Measurements from ENCODE around the gene NACC2. TPM values are rescaled to one million over a fixed set of nuclear protein-coding genes. Genes with fewer than 3 reads are reported as not detected.
"Not testable (repeated sequence)": the region's sequence is repeated elsewhere in the genome, so short reads cannot be mapped to it uniquely, and the experiment has no call there.

NACC2 gene
- total RNA-seq, 2 experiments from 2014 or later, result 8.1 to 8.5 TPM

DNA sequence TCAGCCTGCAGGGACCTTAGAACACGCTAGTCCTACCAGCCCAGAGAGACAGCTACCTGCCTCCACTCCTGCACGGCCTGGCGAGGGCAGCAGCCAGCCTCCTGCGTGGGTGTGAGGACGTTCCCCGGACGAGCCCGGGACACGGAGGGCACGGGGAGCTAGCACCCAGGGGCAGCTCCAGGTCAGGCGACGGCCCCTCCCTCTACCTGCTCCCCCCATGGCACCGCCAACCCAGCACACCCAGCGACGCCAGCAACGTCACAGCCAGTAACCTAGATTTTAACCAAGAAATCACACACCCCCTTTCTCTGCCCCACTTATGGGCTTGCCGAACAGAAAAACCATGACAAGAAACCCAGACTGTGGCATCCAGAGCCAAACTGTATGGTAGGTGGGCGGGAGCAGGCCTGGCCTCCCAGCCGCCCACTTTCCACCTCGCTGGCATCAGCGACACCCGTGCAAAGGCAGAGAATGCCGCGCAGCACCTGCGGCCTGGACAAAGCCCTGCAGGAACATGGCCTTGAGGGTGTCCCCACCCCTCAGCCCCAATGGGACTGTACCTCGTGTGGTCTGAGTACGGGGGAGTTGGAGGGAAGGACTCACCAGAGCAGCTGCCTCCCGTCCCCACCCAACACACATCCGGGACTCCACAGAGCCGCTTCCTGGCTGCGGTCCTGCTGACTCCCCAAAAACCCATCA is 47.9 kb downstream of the NACC2 start:
- no peak overlapping the region for H3K27ac Mint-ChIP-seq
- no peak overlapping the region for H3K4me3 Mint-ChIP-seq
- H3K27me3 Mint-ChIP-seq, result no peaks in the 10 kb centered on the region
- H3K4me1 Mint-ChIP-seq (ENCODE audit: low read depth), result peaks cover 4% of the 10 kb centered on the region
- ChIA-PET POLR2A (no interaction called here), CTCF (no interaction called here)
- peaks cover 2% of the 10 kb centered on the region for H3K36me3 Mint-ChIP-seq
- no peaks in the 10 kb centered on the region for H3K9me3 Mint-ChIP-seq
- no peak for DNase-seq
- intact Hi-C loops (cut with micrococcal nuclease), result no loop called here

DNA sequence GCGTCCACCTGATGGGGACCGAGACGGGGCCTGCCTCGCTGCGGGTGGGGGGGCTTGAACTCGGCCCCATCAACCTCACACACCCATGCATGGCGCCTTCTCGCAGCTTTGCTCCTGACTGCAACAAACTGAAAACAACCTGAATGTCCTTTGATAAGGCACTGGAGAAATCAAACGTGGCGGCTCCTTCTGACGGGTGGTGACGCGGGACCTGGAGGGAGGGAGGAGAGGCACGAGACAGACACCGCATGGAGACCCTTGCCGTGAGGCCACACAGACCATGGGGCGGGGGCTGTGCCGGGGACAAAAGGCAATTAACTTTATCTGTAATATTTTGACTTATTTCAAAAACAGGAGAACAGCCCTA is 48.6 kb downstream of the NACC2 start:
- Mint-ChIP-seq H3K27ac (no peak overlapping the region), H3K9me3 (no peaks in the 10 kb centered on the region), H3K4me3 (no peak overlapping the region), H3K36me3 (peaks cover 2% of the 10 kb centered on the region), H3K27me3 (no peaks in the 10 kb centered on the region), H3K4me1 (ENCODE audit: low read depth) (no peaks in the 10 kb centered on the region)
- CTCF ChIA-PET, result no interaction called here
- no peak for DNase-seq
- intact Hi-C loops (cut with micrococcal nuclease), result no loop called here
- POLR2A ChIA-PET, result no interaction called here

DNA sequence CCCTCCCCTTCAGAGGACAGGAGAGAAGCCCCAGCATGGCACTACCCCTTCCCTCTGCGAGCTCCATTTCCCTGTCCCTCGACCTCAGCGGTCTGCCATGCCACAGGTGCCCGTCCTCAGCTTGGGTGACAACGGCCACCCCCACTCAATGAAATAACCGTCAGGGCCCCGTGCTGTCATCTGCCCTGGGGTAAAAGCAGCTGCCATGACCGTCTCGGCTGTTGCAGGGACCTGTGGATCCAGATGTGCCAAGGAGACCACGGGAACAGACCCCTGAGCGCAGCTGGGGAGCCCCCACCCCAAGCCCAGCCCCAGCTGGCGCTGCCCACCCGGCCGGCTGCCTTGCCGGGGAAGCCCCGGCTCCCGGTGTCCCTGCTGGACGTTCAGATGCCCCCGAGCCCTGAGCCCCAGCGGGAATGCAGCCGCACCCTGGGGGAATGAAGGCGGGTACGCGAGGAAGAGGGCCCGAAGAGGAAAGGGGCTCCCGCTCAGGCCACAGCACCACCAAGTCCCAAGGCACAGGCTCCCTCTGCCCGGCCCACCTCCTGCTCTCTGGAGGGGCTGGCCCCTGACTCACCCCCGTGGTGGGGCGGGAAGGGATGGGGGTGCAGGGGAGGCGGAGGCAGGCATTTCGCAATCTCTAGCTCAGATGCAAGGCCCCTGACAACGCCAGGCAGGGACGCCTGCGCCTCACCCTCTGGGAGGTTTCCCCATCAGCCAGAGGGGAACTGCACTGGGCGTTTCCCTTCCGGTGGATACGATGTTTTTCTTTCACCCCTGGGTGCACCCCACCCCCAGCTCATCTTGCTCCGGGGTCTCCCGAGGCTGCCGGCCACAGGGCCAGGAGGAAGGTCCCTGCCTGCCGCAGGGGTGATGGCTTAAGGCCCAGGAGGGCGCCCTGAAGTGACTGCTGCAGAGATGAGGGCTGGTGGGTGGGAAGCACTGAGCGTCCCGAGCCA is 49.2 kb downstream of the NACC2 start:
- no peaks in the 10 kb centered on the region for H3K27me3 Mint-ChIP-seq
- H3K9me3 Mint-ChIP-seq, result no peaks in the 10 kb centered on the region
- no peak for DNase-seq
- H3K36me3 Mint-ChIP-seq, result peaks cover 2% of the 10 kb centered on the region
- no peaks in the 10 kb centered on the region for H3K4me1 Mint-ChIP-seq (ENCODE audit: low read depth)
- intact Hi-C loops (cut with micrococcal nuclease), result no loop called here
- no peak overlapping the region for H3K27ac Mint-ChIP-seq
- H3K4me3 Mint-ChIP-seq, result no peak overlapping the region
- ChIA-PET POLR2A (no interaction called here), CTCF (no interaction called here)

DNA sequence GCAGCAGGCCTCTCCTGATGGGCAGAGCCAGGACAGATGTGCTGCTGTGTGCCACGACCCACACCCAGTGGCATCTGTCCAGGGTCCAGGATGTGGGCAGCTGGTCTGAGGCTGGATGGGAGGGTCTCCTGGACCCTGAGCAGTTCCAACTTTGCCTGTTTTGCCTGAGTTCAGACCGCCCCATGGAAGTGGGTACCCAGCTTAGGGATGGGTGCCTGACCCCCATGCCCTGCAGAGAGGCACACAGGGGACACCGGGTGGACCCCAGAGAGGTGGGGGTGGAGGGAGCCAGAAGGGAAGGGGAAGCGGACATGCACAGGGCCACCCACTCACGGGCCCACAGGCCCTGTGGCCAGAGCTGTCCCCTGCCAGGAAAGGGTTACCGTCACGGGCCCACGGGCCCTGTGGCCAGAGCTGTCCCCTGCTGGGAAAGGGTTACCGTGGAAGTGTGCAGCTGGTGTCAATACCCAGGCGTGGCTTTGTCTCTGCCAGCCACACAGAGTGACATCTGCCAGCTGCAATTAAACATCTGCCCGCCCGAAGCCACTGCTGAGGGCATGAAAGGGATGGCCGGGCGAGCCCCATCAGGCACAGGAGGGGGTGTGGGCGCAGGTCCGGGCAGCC is 50.0 kb downstream of the NACC2 start:
- no peaks in the 10 kb centered on the region for H3K27me3 Mint-ChIP-seq
- POLR2A ChIA-PET, result no interaction called here

DNA sequence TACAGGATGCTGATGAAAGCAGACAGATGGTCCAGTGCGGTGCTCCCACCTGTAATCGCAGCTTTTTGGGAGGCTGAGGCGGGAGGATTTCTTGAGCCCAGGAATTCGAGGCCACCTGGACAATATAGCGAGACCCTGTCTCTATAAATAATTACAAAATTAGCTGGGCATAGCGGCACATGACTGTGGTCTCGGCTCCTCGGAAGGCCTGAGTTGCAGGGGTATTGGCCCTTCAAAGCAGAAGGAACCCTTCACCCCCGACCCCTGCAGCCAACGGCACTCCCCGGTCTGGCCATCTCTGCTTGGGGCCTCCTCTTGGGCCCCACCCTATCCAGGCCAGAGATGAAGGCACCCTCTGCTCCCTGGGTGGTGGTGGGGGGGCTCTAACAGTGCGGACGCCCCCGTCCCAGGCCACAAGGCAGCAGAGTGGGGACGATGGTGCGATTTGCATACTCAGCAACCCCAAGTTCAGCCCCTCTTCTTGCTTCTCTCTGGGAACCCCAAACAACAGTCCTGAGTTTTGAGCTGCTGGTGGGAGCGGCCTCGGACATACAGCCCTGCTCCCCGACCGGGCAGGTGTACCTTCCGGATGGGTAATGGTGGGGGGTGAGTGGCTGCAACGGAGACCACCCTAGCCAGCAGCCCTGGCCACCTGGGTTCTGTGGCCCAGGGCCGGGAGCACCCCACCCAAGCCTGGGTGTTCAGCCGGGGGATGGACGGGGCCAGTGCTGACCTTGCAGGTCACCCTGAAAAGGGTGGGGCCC is 50.7 kb downstream of the NACC2 start:
- ChIA-PET POLR2A (no interaction called here), CTCF (interaction anchor here (0.9 kb wide), 1 partner anchor 180 kb away, joined by 3 read pairs; no protein-coding TSS in a partner anchor)
- Mint-ChIP-seq H3K27ac (no peak overlapping the region), H3K9me3 (peaks cover 8% of the 10 kb centered on the region), H3K27me3 (no peaks in the 10 kb centered on the region), H3K4me1 (ENCODE audit: low read depth) (no peaks in the 10 kb centered on the region), H3K36me3 (peaks cover 13% of the 10 kb centered on the region), H3K4me3 (no peak overlapping the region)
- no peak for DNase-seq
- intact Hi-C loops (cut with micrococcal nuclease), result no loop called here

More for the DNA sequence above, 50.0 kb downstream of the NACC2 start:
- H3K27ac Mint-ChIP-seq, result no peak overlapping the region
- CTCF ChIA-PET, result interaction anchor here (0.9 kb wide), 1 partner anchor 181 kb away, joined by 3 read pairs; no protein-coding TSS in a partner anchor
- H3K36me3 Mint-ChIP-seq, result peaks cover 7% of the 10 kb centered on the region
- no peak overlapping the region for H3K4me3 Mint-ChIP-seq
- no peaks in the 10 kb centered on the region for H3K4me1 Mint-ChIP-seq (ENCODE audit: low read depth)
- intact Hi-C loops (cut with micrococcal nuclease), result no loop called here
- no peak for DNase-seq
- H3K9me3 Mint-ChIP-seq, result peaks cover 2% of the 10 kb centered on the region

DNA sequence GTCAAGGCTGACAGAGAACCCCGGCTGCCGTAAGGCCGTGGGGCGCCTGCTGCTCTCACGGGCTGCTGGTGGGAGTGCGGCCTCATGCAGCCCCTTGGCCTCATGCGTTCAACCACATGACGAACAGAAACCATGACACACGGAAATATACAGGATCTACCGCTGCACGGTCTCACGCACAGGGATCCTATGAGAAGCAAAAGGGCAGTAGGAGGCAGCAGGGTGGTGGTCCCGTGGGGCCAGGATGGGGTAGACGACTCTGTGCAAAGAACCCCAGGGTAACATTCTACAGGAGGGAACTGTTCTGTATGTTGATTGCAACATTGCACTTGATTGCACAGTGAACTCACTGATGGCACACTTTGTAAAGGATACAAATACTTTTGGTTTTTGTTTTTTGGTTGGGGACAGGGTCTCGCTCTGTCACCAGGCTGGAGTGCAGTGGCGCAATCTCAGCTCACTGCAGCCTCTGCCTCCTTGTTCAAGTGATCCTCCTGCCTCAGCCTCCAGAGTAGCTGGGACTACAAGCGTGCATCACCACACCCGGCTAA is 51.6 kb downstream of the NACC2 start:
- POLR2A ChIA-PET, result no interaction called here
- Mint-ChIP-seq H3K9me3 (peaks cover 15% of the 10 kb centered on the region), H3K27me3 (no peaks in the 10 kb centered on the region), H3K4me3 (no peak overlapping the region), H3K4me1 (ENCODE audit: low read depth) (no peaks in the 10 kb centered on the region), H3K27ac (no peak overlapping the region), H3K36me3 (peaks cover 19% of the 10 kb centered on the region)
- CTCF ChIA-PET, result no interaction called here
- intact Hi-C loops (cut with micrococcal nuclease), result no loop called here
- no peak for DNase-seq

DNA sequence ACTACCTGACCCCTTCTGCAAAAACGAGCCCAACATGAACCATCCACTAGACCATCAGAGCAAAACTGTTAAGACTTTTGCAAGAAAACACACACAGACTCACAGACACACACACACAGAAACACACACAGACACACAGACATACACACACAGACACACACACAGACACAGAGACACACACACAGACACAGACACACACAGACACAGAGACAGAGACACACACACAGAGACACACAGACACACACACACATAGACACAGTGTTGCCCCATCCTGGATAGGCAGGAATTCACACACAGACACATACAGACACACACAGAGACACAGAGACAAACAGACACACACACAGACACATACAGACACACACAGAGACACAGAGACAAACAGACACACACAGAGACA is 52.5 kb downstream of the NACC2 start:
- intact Hi-C loops (cut with micrococcal nuclease), result no loop called here
- H3K9me3 Mint-ChIP-seq, result peaks cover 21% of the 10 kb centered on the region
- ChIA-PET CTCF (no interaction called here), POLR2A (no interaction called here)
- H3K4me1 Mint-ChIP-seq (ENCODE audit: low read depth), result no peaks in the 10 kb centered on the region
- DNase-seq, result no peak
- H3K4me3 Mint-ChIP-seq, result no peak overlapping the region
- H3K27ac Mint-ChIP-seq, result no peak overlapping the region
- no peaks in the 10 kb centered on the region for H3K27me3 Mint-ChIP-seq
- peaks cover 26% of the 10 kb centered on the region for H3K36me3 Mint-ChIP-seq

DNA sequence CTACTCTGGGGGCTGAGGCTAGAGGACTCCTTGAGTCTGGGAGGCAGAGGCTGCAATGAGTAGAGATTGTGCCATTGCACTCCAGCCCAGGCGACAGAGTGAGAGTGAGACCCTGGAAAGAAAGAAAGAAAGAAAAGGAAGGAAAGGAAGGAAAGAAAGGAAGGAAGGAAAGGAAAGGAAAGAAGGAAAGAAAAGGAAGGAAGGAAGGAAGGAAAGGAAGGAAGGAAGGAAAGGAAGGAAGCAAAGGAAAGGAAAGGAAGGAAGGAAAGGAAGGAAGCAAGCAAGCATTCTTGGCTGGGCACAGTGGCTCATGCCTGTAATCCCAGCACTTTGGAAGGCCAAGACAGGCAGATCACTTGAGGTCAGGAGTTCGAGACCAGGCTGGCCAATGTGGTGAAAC is 54.2 kb downstream of the NACC2 start:
- CTCF ChIA-PET; DNase-seq; H3K4me3 Mint-ChIP-seq; H3K4me1 Mint-ChIP-seq (ENCODE audit: low read depth); H3K27me3 Mint-ChIP-seq; POLR2A ChIA-PET; intact Hi-C loops (cut with micrococcal nuclease); H3K27ac Mint-ChIP-seq: not testable (repeated sequence)
- Mint-ChIP-seq H3K9me3 (peaks cover 31% of the 10 kb centered on the region), H3K36me3 (peaks cover 30% of the 10 kb centered on the region)

DNA sequence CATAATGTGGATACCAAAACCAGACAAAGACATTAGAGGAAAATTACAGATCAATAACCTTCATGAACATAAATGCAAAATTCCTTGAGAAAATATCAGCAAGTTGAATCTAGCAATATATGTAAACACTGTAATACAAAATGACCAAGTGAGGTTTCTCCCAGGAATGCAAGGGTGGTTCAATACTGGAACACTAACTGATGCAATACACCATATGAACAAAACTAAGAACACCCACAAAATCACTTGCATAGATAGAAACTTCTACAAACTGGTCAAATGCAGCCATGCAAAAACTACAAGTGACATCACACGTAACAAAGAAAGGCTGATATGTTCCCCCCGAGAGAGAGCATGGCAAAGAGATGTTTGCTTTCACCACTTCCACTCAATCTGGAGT is 55.6 kb downstream of the NACC2 start:
- intact Hi-C loops (cut with micrococcal nuclease), result no loop called here
- H3K27me3 Mint-ChIP-seq, result no peaks in the 10 kb centered on the region
- no peak overlapping the region for H3K4me3 Mint-ChIP-seq
- H3K27ac Mint-ChIP-seq, result no peak overlapping the region
- peaks cover 2% of the 10 kb centered on the region for H3K4me1 Mint-ChIP-seq (ENCODE audit: low read depth)
- CTCF ChIA-PET, result no interaction called here
- H3K36me3 Mint-ChIP-seq, result peaks cover 35% of the 10 kb centered on the region
- DNase-seq, result no peak
- POLR2A ChIA-PET, result no interaction called here
- H3K9me3 Mint-ChIP-seq, result peaks cover 35% of the 10 kb centered on the region

DNA sequence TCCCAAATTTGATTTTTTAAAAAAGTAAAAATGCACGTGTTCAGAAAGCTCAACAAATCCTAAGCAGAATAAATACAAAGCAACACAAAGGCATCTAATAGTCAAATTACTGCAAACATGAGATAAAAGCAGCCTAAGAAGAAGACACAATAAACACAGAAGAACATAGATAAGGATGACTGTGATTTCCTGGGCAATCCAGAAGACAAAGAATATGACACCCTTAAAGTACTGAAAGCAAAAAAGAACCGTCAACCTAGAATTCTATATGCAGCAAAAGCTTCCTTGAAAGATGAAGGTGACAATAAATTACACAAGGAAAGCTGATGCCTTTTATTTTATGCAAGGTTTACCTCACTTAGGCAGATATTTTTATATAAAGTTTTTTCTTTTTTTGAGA is 58.2 kb downstream of the NACC2 start:
- H3K4me1 Mint-ChIP-seq (ENCODE audit: low read depth), result peaks cover 2% of the 10 kb centered on the region
- H3K27ac Mint-ChIP-seq, result no peak overlapping the region
- CTCF ChIA-PET, result no interaction called here
- DNase-seq, result no peak
- POLR2A ChIA-PET, result no interaction called here
- H3K9me3 Mint-ChIP-seq, result peaks cover 35% of the 10 kb centered on the region
- intact Hi-C loops (cut with micrococcal nuclease), result no loop called here
- H3K36me3 Mint-ChIP-seq, result peaks cover 41% of the 10 kb centered on the region
- H3K4me3 Mint-ChIP-seq, result no peak overlapping the region
- H3K27me3 Mint-ChIP-seq, result no peaks in the 10 kb centered on the region

DNA sequence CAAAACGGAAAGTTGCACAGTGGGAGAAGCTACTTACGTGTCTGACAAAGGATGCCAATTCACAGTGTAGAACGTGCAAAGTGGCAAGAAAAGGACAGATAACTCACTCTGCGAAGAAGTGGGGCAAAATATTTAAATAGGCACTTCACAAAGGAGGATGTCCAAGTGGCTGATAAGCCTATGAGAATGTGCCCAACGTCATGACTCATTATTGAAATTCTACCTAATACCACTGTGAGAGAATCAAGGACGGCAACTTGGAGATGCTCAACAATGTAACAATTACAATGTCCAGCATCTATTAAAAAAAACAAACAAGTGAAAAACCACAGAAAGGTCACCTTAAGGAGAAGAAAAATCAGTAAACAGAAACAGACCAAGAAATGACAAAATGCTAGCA is 59.0 kb downstream of the NACC2 start:
- Mint-ChIP-seq H3K4me1 (ENCODE audit: low read depth) (peaks cover 2% of the 10 kb centered on the region), H3K27me3 (no peaks in the 10 kb centered on the region), H3K9me3 (peaks cover 35% of the 10 kb centered on the region), H3K4me3 (no peak overlapping the region), H3K36me3 (peaks cover 42% of the 10 kb centered on the region), H3K27ac (no peak overlapping the region)
- CTCF ChIA-PET, result no interaction called here
- no peak for DNase-seq
- intact Hi-C loops (cut with micrococcal nuclease), result no loop called here
- POLR2A ChIA-PET, result no interaction called here
